DOHH2 (cell line): Measurements from ENCODE around the gene SLAMF7.

Experiments
- H3F3A ChIP-seq: fragments of 200-600 bp; sonication (generic), shearing (Covaris generic); 2 replicates; pipeline ENCODE4 v1.6.0; 2016; ENCODE audit warnings: antibody characterized with exemption, mild to moderate bottlenecking; ENCODE audit not compliant: control insufficient read depth, insufficient read depth
- H3K27ac ChIP-seq: fragments of 200-600 bp; sonication (generic); 2 replicates; pipeline ENCODE4 v1.5.1; 2014; ENCODE audit warnings: low read depth, mild to moderate bottlenecking, low read length, moderate library complexity
- H3K27me3 ChIP-seq: fragments of 200-600 bp; sonication (generic); 2 replicates; pipeline ENCODE4 v1.6.1; 2014; ENCODE audit warnings: mild to moderate bottlenecking, low read length, mixed read lengths; ENCODE audit not compliant: control insufficient read depth
- H3K36me3 ChIP-seq: fragments of 200-600 bp; sonication (generic); 2 replicates; pipeline ENCODE4 v1.6.1; 2014; ENCODE audit warnings: mild to moderate bottlenecking, low read length, moderate library complexity, mixed read lengths; ENCODE audit not compliant: control insufficient read depth
- H3K4me1 ChIP-seq: fragments of 200-600 bp; sonication (generic); 2 replicates; pipeline ENCODE4 v1.6.1; 2014; ENCODE audit warnings: mild to moderate bottlenecking, low read length, mixed read lengths; ENCODE audit not compliant: control insufficient read depth
- H3K4me2 ChIP-seq: fragments of 200-600 bp; sonication (generic); 2 replicates; pipeline ENCODE4 v1.6.0; 2014; ENCODE audit warnings: mild to moderate bottlenecking, low read length, moderate library complexity
- H3K4me3 ChIP-seq: fragments of 200-600 bp; sonication (generic); 2 replicates; pipeline ENCODE4 v1.5.1; 2014; ENCODE audit warnings: mild to moderate bottlenecking, low read length, mixed read lengths
- H3K79me2 ChIP-seq: fragments of 200-600 bp; sonication (generic); 2 replicates; pipeline ENCODE4 v1.6.1; 2014; ENCODE audit warnings: mild to moderate bottlenecking, low read length, mixed read lengths; ENCODE audit not compliant: control insufficient read depth
- H3K9me2 ChIP-seq: fragments of 200-600 bp; sonication (generic); replicated peaks from 2 replicates; pipeline ENCODE4 v1.6.1; 2014; ENCODE audit warnings: mild to moderate bottlenecking, low read length, mixed read lengths; ENCODE audit not compliant: control insufficient read depth
- H3K9me3 ChIP-seq: fragments of 200-600 bp; sonication (generic); 2 replicates; pipeline ENCODE4 v1.6.1; 2014; ENCODE audit warnings: antibody characterized with exemption, low read length, mixed read lengths; ENCODE audit not compliant: control insufficient read depth, insufficient read depth
- H4K20me1 ChIP-seq: fragments of 200-600 bp; sonication (generic); 2 replicates; pipeline ENCODE4 v1.6.0; 2014; ENCODE audit warnings: low read depth, mild to moderate bottlenecking, antibody characterized with exemption, low read length, moderate library complexity; ENCODE audit not compliant: control insufficient read depth, insufficient read depth
- CTCF ChIP-seq: fragments of 200-600 bp; sonication (generic); IDR thresholded peaks from one replicate; pipeline ENCODE4 v1.5.1; 2014; ENCODE audit warnings: antibody characterized with exemption, mild to moderate bottlenecking, low read depth, low read length; ENCODE audit not compliant: poor library complexity, severe bottlenecking
- EZH2phosphoT487 ChIP-seq: fragments of 200-600 bp; sonication (generic); IDR thresholded peaks from 2 replicates; pipeline ENCODE4 v1.6.1; 2017; ENCODE audit warnings: borderline replicate concordance, mild to moderate bottlenecking, antibody characterized with exemption, low read length, moderate library complexity, mixed read lengths

The SLAMF7 gene

GRCh38 chr1:160758521-160758920 lies 19.5 kb downstream of the SLAMF7 start:
- Histone ChIP-seq H3F3A (no peaks in the 10 kb centered on the region), H3K9me2 (no peaks in the 10 kb centered on the region), H3K27me3 (no peaks in the 10 kb centered on the region), H3K4me1 (no peaks in the 10 kb centered on the region), H3K9me3 (no peaks in the 10 kb centered on the region), H3K36me3 (no peaks in the 10 kb centered on the region), H3K4me3 (no peak overlapping the region), H3K4me2 (no peak overlapping the region), H4K20me1 (no peaks in the 10 kb centered on the region), H3K27ac (no peak overlapping the region), H3K79me2 (no peaks in the 10 kb centered on the region)
- TF ChIP-seq EZH2phosphoT487, result no peak

DNA sequence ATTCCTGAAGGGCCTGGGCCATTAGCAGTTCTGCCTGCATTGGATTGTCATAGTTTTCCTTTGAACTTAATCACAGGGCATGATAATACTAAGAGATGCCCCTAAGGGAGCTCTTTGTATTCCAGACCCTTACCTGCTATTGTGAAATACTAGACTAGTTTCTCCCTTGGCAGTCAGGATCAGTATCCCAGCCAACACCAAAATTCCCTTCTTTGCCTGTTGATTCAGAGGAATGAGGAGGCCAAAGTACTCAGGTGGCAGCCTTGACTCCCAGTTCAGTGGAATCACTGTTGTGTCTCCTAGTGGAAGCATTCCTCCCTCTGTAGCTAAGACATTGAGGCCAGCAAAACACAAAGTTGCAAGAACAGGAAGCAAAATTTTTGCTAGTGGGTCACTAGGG lies 20.7 kb downstream of the SLAMF7 start:
- H3K9me3 ChIP-seq, result no peaks in the 10 kb centered on the region
- no peaks in the 10 kb centered on the region for H3K4me1 ChIP-seq
- no peaks in the 10 kb centered on the region for H3K9me2 ChIP-seq
- H3K27ac ChIP-seq, result no peak overlapping the region
- no peaks in the 10 kb centered on the region for H4K20me1 ChIP-seq
- no peaks in the 10 kb centered on the region for H3F3A ChIP-seq
- no peaks in the 10 kb centered on the region for H3K79me2 ChIP-seq
- no peak overlapping the region for H3K4me2 ChIP-seq
- H3K4me3 ChIP-seq, result no peak overlapping the region
- no peaks in the 10 kb centered on the region for H3K27me3 ChIP-seq
- no peak for TF ChIP-seq EZH2phosphoT487
- TF ChIP-seq CTCF, result no peak
- H3K36me3 ChIP-seq, result no peaks in the 10 kb centered on the region

- Histone ChIP-seq H3K9me2 (no peaks in the 10 kb centered on the region), H3K36me3 (no peaks in the 10 kb centered on the region), H3K4me1 (no peaks in the 10 kb centered on the region), H4K20me1 (no peaks in the 10 kb centered on the region), H3K9me3 (no peaks in the 10 kb centered on the region), H3F3A (no peaks in the 10 kb centered on the region), H3K4me3 (no peak overlapping the region), H3K4me2 (no peak overlapping the region), H3K27ac (no peak overlapping the region), H3K27me3 (no peaks in the 10 kb centered on the region), H3K79me2 (no peaks in the 10 kb centered on the region)
- no peak for TF ChIP-seq EZH2phosphoT487
- TF ChIP-seq CTCF, result no peak
These were observed 22.0 kb downstream of the SLAMF7 start for GRCh38 chr1:160761046-160761445.

DNA sequence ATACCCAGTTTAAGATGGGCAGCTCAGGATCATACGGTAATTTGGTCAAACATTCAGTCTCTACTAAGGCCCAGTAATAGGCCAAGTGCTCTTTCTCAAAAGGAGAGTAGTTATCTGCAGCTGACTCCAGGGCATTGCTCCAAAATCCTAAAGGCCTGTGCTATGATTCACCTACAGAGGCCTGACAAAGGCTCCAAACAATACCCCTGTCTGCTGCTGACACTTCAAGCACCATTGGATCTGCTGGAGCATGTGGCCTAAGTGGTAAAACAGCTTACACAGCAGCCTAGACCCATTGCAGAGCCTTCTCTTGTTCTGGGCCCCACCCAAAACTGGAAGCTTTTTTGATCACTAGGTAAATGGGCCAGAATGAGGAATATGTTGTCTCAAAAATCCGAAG lies 22.8 kb downstream of the SLAMF7 start:
- no peaks in the 10 kb centered on the region for H3F3A ChIP-seq
- H3K4me3 ChIP-seq, result no peak overlapping the region
- no peaks in the 10 kb centered on the region for H4K20me1 ChIP-seq
- H3K27me3 ChIP-seq, result no peaks in the 10 kb centered on the region
- no peaks in the 10 kb centered on the region for H3K36me3 ChIP-seq
- H3K9me2 ChIP-seq, result no peaks in the 10 kb centered on the region
- H3K9me3 ChIP-seq, result no peaks in the 10 kb centered on the region
- no peaks in the 10 kb centered on the region for H3K79me2 ChIP-seq
- no peaks in the 10 kb centered on the region for H3K4me1 ChIP-seq
- no peak overlapping the region for H3K4me2 ChIP-seq
- no peak overlapping the region for H3K27ac ChIP-seq
- TF ChIP-seq EZH2phosphoT487, result no peak
- no peak for TF ChIP-seq CTCF
